HepG2 (cell line): ENCODE measurements around the gene ULBP1. TPM values are rescaled to one million over a fixed set of nuclear protein-coding genes. Genes with fewer than 3 reads are reported as not detected.

Experiments used
- ARHGAP35 ChIP-seq: sonication (generic); formaldehyde crosslinking; IDR thresholded peaks from 2 replicates; pipeline ENCODE4 v1.9.0; 2022; ENCODE audit warnings: mild to moderate bottlenecking, inconsistent platforms, moderate library complexity, missing genetic modification reagents, borderline replicate concordance
- CREB1 ChIP-seq, 2 experiments: fragments of 450-650 bp in 1 of 2; IDR thresholded peaks; 2 replicates each; pipeline ENCODE4 v1.6.1; 2016 to 2017; ENCODE audit warnings: control low read depth in 1 of 2, mild to moderate bottlenecking in 1 of 2, missing compliant biosample characterization in 1 of 2, missing genetic modification characterization in 1 of 2
- FOSL2 ChIP-seq: sonication (generic); formaldehyde crosslinking; IDR thresholded peaks from 2 replicates; pipeline ENCODE4 v1.4.0; 2020; ENCODE audit warnings: missing genetic modification reagents
- MEF2D ChIP-seq: sonication (generic); formaldehyde crosslinking; IDR thresholded peaks from 2 replicates; pipeline ENCODE4 v1.5.1; 2020; ENCODE audit warnings: mild to moderate bottlenecking, missing genetic modification reagents
- PRDM15 ChIP-seq: sonication (generic); formaldehyde crosslinking; IDR thresholded peaks from 2 replicates; pipeline ENCODE4 v1.4.0; 2020; ENCODE audit warnings: missing genetic modification reagents
- SETDB1 ChIP-seq: sonication (generic); formaldehyde crosslinking; IDR thresholded peaks from 2 replicates; pipeline ENCODE4 v1.5.1; 2020; ENCODE audit warnings: missing genetic modification reagents, mild to moderate bottlenecking, borderline replicate concordance
- SP5 ChIP-seq: IDR thresholded peaks from 2 replicates; pipeline ENCODE4 v1.6.1; 2016; ENCODE audit warnings: low read depth, borderline replicate concordance
- ZBTB34 ChIP-seq: sonication (generic); formaldehyde crosslinking; IDR thresholded peaks from 2 replicates; pipeline ENCODE4 v1.8.0; 2022; ENCODE audit warnings: mild to moderate bottlenecking, missing genetic modification reagents
- ZNF431 ChIP-seq: sonication (generic); formaldehyde crosslinking; IDR thresholded peaks from 2 replicates; pipeline ENCODE4 v1.9.0; 2022; ENCODE audit warnings: missing genetic modification reagents, low read depth, mild to moderate bottlenecking, borderline replicate concordance
- ZNF496 ChIP-seq: sonication (generic); formaldehyde crosslinking; IDR thresholded peaks from 2 replicates; pipeline ENCODE4 v1.8.1; 2023; ENCODE audit warnings: mild to moderate bottlenecking, moderate library complexity, missing genetic modification reagents; ENCODE audit not compliant: insufficient replicate concordance
- ZNF687 ChIP-seq: sonication (generic); formaldehyde crosslinking; IDR thresholded peaks from 2 replicates; pipeline ENCODE4 v1.5.1; 2020; ENCODE audit warnings: mild to moderate bottlenecking, missing genetic modification reagents, moderate library complexity
- ZNF704 ChIP-seq: sonication (generic); formaldehyde crosslinking; IDR thresholded peaks from 2 replicates; pipeline ENCODE4 v1.8.1; 2023; ENCODE audit warnings: mild to moderate bottlenecking, inconsistent platforms, moderate library complexity, missing genetic modification reagents, borderline replicate concordance
- ZNF709 ChIP-seq: sonication (generic); formaldehyde crosslinking; IDR thresholded peaks from 2 replicates; pipeline ENCODE4 v1.5.0; 2020; ENCODE audit warnings: mild to moderate bottlenecking, missing genetic modification reagents
- ZSCAN12 ChIP-seq: sonication (generic); formaldehyde crosslinking; IDR thresholded peaks from 2 replicates; pipeline ENCODE4 v1.9.0; 2021; ENCODE audit warnings: mild to moderate bottlenecking, missing genetic modification reagents
- polyA plus RNA-seq, 8 experiments: library from polyadenylated mRNA; depleted of rRNA in 3 of 8; stranded (reverse) in 7 of 8; unstranded in 1 of 8; fragments of >200 nt; fragmentation: Illumina TruSeq in 4 of 8; extraction: Trizol in 4 of 8; gene quantifications; 2 replicates each; pipeline versions ENCODE4 v1.2.1 to v1.2.3, GENCODE V29; 2011 to 2016; ENCODE audit warnings: low read depth in 4 of 8, missing spikeins in 1 of 8, mixed read lengths in 1 of 8; ENCODE audit not compliant: insufficient read depth in 1 of 8
- total RNA-seq, 5 experiments: library from RNA; depleted of rRNA; stranded (reverse); fragments of >200 nt; fragmentation: Illumina TruSeq; extraction: Trizol; gene quantifications; 2 replicates each; pipeline ENCODE4 v1.2.3, GENCODE V29; 2016; ENCODE audit warnings: low read depth in 1 of 5

Gene ULBP1
- total and polyA plus RNA-seq, 2 of the 13 experiments (the other 11 are each of a cell fraction or from before 2014, with no cell fraction given), result 0.04 to 0.09 TPM

GRCh38 chr6:150004783-150005717 is 41.3 kb downstream of the ULBP1 start (continued):
- TF ChIP-seq PRDM15 (0 out of 2 replicates have a peak, but pooled peaks have one; percentile 31), ZNF431 (CRISPR knock-in tag) (no peak), ZBTB34 (CRISPR knock-in tag) (no peak), SETDB1 (CRISPR knock-in tag) (no peak), ZNF704 (CRISPR knock-in tag) (no peak), ZNF709 (0 out of 2 replicates have a peak, but pooled peaks have one; percentile 37), ZSCAN12 (CRISPR knock-in tag) (no peak), ARHGAP35 (CRISPR knock-in tag) (no peak), SP5 (peak; percentile 87; the same call in 1 of the 2 replicates), FOSL2 (CRISPR knock-in tag) (no peak; the same call in 1 of the 2 replicates), MEF2D (no peak), ZNF687 (peak; percentile 85), ZNF496 (CRISPR knock-in tag) (no peak), CREB1 (IDR thresholded peaks at IDR 0.05) (peak; percentile 80), CREB1 (CRISPR knock-in tag; IDR thresholded peaks at IDR 0.05) (no peak)
